CD1c-positive myeloid dendritic cell (primary cell): Measurements from ENCODE around the gene PNPO.
A peak's percentile ranks its signal among the peaks of the same experiment; 100 is the strongest.

Experiments
- DNase-seq: peaks from one replicate; pipeline ENCODE4 v3.0.0-alpha.2; 2016; ENCODE audit errors: extremely low spot score

The PNPO gene

DNA sequence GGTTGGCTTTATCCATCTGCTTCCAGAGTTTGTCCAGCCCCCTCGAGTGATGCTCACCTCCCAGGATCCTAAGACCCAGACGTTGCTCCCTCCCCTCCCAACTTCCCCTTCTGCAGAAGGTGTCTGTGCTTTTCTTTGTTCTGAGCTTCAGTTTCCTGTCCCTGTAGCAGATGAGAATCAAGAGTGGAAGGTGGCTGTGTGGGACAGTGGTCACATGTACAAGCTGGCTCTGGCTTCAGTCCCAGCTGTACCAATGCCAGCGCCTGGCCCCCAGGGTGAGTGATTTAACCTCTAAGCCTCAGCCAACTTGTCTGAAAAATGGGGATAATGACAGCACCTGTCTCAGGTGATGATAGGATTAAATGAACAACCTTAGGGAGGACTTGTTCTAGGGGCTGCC is 8.6 kb downstream of the PNPO start:
- DNase-seq = peak; percentile 18

DNA sequence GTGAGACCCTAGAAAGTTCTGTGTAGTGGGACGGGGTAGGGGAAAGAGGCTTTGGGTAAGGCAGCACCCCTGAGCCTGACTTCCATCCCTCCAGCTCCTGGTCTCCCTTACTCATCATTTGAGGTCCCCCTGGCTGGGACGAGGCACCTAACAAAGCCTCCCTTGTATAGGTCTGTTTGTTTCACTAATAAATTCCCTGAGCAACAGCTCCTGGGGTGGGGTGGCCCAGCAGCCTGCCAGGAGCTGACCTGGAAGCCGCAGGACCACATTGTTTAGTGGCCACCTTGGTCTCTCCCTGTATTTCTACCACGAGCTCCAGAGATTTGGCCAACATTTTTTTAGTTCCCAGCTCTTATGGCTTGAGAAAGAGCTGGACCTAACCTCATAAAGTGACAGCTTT is 9.1 kb downstream of the PNPO start:
- no peak for DNase-seq

DNA sequence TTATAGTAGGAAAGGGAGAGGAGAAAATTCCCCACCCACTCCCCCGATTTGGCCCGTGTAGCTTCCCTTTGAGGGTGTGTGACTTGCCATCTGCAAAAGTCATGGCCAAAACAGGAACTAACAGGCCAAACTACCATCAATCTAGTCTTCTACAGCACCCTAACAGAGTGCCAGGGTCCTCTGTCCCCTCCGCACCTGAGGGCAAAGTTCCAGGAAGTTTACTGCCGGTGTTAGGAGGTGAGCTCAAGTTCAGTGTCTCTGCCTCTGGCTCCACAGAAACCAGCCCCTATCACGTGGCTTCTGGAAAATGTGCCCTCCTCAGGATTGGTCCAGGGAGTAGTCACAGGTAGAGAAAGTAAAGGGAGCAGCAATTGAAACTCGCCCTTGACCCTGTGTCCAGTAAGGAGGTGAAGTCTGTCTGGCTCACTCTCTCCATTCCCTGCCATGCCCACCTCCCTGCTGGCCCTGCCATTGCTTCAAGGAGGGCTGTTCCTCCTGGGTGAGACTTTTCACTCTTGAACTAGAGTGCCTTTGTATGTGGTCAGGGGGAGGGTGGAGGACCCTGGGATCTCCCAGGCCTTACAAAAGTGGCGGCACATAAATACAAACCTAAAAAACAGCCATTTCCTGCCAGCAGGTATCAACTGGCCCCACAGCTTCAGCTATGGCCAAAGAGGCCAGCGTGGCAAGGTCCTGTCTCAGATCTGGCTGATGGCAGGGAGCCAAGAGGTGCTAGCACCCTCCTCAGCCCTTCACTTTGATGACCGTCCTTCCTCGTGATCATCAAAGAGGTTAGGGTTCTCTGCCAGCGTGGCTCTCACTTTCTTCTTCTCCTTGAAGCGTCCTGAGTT is 11.0 kb downstream of the PNPO start:
- DNase-seq = peak; percentile 70

- no peak for DNase-seq
These were observed 12.5 kb downstream of the PNPO start for GRCh38 chr17:47953909-47954308.

- no peak for DNase-seq
These were observed 14.4 kb downstream of the PNPO start for GRCh38 chr17:47955497-47956461.

DNA sequence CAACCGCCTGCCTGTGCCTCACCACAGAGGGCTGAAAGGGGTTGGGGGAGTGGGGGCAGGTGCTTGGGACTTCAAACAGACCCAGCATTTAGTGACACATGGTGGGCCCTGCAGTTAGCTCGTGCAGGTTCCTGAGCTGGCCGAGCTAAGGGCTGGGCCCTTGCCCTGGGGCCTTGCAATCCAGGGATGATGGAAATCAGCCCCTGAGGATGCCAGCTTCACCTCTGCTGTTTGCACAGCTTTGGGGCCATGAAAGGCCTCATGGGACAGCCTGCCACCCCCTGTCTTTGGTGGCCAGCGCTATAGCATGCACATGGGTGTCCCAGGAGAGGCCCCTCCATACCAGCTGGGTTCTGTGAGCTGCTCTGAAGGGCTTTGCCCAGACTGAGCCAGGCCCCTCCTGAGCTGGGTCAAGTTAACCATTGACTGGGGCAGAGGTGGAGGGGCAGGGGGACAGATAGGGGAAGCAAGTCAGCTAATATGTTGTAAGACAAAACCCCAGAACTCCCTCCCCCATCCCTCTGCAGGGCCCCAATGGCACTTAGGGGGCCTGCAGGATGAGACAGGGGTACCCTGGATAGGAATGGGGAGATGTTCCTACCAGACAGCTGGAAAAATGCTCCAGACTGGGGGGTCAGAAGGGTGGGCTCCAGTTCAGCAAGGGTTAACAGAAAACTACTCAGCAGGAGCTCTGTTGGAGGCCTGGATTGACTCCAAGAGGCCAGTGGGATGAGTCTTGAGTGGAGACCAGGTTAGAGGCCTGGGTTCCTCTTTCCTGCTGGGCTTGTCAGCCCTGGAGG is 15.6 kb downstream of the PNPO start:
- DNase-seq = no peak

DNA sequence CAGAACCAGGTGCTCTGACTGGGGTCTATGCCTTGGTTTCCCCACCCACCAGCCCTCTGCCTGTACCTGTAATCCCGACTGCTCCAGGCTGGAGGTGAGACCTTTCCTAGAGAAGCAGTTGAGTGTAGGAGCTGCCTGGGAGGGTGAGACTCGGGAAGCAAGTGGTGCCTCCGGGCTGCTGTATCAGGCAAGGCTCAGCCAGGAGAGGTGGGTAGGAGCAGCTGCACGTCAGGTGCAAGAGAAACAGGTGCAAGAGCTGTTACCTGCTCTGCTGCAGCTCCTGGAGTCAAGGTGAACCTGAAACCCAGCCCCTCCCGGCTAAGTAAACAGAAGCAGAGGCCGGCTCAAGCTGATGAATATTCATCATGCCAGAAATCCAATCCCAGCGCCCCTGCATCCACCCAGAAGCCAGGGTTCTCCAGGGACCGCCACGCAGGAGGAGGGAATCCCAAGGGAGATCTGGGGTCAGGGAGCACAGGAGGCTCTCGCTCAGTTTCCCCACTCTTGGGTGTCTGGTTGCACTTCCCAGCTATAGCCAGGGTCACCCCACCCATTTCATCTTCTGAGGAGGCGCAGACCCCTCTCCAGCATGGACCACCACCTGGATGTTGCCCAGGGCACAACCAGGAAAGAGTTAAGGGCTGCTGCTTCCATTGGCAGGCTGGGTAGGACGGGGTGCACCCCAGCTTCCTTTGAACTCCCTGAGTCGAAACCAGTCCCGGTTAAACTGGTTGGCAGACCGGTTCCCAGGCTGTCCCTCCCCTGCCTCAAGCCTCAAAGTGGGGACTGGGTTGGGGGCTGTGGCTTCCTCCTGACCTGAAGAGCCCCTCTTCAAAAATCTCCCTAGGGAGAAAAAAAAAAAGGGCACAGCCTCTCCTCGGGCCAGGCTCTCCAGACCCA is 16.5 kb downstream of the PNPO start, which contains the start of gene PRR15L:
Gene PRR15L (minus strand): TSS at position 293 of the 900 bp plus-strand sequence. CDS start 4,649 bp downstream, outside the sequence.
- no peak for DNase-seq

- no peak for DNase-seq
These were observed 18.7 kb downstream of the PNPO start for GRCh38 chr17:47959825-47960655.

DNA sequence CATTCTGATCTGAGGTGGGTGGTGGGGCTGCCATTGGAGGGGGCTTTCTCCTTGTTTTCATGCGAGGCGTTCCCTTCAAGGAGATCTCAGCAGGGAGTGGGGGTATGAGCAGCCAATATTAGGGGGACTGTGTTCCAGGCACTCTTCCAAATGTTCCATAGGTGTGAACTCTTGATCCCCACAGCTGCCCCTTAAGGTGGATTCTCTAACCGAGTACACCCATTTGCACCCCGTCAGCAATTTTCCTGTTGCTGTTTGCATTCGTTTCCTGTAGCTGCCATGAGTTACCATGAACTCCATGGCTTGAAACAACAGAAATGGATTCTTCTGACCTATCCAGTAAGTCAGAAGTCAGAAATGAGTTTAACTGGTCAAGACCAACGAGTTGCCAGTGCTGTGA is 20.0 kb downstream of the PNPO start:
- DNase-seq = no peak

GRCh38 chr17:47962901-47963300 is 21.5 kb downstream of the PNPO start:
- no peak for DNase-seq

DNA sequence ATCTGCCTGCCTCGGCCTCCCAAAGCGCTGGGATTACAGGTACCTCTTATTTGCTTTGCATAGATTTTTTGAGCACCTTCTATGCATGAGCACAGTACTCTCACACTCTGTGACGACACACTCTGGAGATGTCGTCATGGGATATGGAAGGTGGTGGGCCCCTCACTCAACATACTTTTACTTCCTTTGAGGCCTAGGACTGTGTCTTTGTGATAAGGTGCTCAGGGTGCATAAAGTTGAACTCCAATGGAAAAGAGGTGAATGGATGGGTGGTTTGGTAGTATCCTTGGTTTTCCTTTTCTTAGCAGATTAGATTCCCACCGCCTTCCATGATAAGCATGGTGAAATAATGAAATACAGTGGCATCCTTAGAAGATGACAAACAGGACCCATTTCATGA is 23.5 kb downstream of the PNPO start:
- no peak for DNase-seq

GRCh38 chr17:47966079-47966519 is 24.7 kb downstream of the PNPO start:
- DNase-seq = no peak

DNA sequence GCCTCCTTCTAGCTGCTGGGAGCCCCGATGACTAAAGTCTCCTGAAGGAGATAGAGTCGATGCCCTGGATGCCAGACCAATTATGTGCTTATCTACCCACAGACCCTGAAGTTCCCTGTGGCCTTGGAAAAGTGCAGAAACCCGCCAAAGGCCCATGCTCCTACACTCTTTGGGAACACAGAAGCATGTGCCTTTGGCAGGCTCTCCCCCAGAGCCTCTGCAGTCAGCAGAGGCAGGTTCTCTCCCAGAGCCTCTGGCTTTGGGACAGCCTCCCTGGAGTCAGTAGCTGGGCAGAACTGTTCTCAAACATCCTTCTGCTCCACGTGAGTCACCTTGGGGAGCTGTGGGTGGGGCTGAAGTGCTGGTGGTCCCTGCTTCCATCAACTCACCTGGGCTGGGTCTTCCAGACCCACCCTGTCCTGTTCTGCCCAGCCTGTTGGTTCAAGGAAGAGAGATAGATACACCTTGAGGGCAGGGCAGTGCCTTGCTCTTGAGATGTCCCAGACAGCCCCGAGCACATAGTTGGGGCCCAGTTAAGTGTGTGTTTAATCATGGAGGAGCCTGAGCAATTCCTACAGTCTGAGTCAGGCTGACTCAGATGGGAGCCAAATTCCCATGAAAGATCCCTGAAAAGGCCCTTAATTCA is 26.4 kb downstream of the PNPO start:
- DNase-seq = no peak

DNA sequence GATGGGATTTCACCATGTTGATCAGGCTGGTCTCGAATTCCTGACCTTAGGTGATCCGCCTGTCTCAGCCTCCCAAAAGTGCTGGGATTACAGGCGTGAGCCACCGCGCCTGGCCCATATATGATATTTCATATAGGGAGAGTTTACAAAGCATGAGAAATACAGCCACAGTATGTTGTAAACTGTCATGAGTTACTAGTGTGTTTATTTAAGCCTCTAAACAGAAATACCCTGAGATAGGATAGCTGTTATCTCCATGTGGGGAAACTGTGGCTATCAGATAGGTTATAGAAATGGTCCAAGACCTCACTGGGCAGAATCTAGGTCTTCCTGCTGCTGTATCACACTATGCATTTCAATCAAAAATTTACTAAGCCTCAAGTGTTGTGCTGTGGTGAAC is 27.5 kb downstream of the PNPO start:
- DNase-seq = no peak

DNA sequence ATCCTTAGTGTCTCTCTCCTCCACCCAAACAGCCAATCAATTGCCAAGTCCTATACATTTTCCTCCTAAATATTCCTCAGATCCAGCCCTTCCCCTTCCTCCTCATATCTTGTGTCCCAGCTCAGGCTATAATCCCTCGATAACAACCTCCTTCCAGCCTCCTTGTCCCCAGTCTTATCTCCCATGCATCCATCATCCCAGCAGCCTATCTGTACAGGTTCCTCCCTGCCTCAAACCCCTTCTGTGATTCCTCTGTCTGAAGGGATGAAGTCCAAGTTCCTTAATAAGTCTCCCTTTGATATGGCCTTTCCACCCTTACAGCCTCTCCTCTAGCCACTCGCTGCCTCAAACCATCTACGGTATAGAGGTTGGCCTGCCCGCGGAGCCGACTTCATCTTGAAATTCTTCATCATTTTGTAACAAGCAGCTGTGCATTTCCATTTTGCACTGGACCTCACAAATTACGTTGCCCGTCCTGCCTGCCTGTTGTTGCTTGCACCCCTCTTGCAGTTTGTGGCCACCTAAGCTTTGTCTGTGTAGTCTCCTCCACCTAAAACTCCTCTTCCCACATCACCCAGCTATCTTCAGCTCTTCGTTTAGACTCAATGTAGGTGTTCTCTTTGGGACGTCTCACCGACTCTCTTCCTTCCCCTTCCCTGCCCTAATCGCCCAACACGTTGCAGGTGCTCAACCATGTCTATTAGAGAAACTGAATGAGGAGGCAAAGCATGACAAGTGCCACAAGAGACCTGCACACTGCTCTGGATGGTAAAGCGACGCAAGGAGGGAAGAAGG is 28.8 kb downstream of the PNPO start:
- DNase-seq = no peak

DNA sequence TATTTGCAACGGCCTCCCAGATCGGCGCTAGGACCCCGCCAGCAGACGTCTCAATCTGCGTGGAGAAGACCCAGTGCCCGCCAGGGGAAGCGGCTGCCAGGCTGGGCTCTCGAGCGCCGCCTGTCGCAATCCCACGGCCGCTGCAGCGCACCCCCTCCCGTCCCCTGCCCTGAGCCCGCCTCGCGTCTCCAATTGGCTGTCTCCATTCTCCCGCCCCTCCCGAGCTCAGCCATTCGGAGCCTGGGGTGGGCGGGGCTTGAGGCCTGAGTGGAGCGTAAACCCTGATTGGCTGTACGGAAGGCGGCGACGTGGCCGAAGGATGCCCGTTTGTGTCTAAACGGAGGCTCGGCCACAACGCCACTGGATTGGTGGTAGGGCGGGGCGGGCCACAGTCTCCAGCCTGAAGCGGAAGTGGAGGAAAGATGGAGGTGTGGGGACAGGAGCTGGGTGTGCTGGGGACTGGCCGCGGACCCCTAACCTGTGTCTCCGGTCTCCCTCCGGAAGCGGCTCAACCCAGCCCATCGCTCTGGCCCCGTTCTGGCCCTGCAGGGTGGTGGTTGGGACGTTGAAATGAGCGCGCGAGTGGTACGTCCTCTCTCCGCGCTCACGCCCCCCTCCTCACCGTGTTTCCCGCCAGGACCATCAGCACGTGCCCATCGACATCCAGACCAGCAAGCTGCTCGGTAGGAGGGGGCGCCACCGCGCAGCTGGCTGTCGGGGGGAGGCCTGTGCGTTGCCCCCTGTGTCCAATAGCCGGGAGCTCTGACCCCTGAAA is 29.5 kb downstream of the PNPO start, which contains the start of gene CDK5RAP3:
Gene CDK5RAP3 (plus strand): TSS at position 389 of the 775 bp plus-strand sequence. CDS start 34 bp downstream, at position 423.
- peak; percentile 100 for DNase-seq

DNA sequence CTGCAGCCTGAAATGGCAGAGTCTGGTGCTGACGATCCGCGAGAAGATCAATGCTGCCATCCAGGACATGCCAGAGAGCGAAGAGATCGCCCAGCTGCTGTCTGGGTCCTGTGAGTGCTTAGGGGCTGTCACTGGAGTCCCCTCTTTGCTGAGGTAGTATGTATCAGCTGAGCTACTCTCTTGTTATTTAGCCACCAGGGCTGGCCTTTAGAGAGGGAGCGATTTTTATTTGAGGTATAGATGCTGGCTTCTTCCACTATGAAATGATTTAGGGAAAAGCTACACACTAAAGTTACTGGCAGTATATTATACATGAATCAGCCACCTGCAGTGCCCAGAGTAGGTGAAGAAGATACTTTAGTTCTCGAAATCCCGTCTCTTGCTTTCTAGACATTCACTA is 32.2 kb downstream of the PNPO start:
- DNase-seq = no peak
